ENCODE results near the gene ADAMTSL2. TPM values are rescaled to one million over a fixed set of nuclear protein-coding genes. Genes with fewer than 3 reads are reported as not detected.
A peak's percentile ranks its signal among the peaks of the same experiment; 100 is the strongest.

ADAMTSL2 gene
- total and polyA plus RNA-seq, 8 donors, result 8.0 to 18.5 (median 12.3) TPM

GRCh38 chr9:133499892-133500270, 34.6 kb upstream of the ADAMTSL2 start:
- peaks cover 0 to 18% of the 10 kb centered on the region in 2 donors for H3K9me3 ChIP-seq
- H3K27me3 ChIP-seq, result peaks cover 0 to 8% of the 10 kb centered on the region in 2 donors
- no peaks in the 10 kb centered on the region for H3K36me3 ChIP-seq
- TF ChIP-seq CTCF (IDR thresholded peaks at IDR 0.05), result no peak
- H3K4me1 ChIP-seq, result peaks cover 0 to 2% of the 10 kb centered on the region in 2 donors
- no peak overlapping the region for H3K4me3 ChIP-seq
- ATAC-seq (no peak), DNase-seq (peak in 1 of 4 donors; percentile 37)
- no peak overlapping the region for H3K27ac ChIP-seq
- intact Hi-C loops (cut with DNase I), result no loop called here

GRCh38 chr9:133502112-133502511, 32.4 kb upstream of the ADAMTSL2 start:
- no peak overlapping the region for H3K4me3 ChIP-seq
- H3K9me3 ChIP-seq, result peaks cover 0 to 18% of the 10 kb centered on the region in 2 donors
- intact Hi-C loops (cut with DNase I), result no loop called here
- DNase-seq, result no peak
- TF ChIP-seq CTCF (IDR thresholded peaks at IDR 0.05), result no peak
- no peak for ATAC-seq
- peaks cover 5 to 9% of the 10 kb centered on the region in 2 donors for H3K4me1 ChIP-seq
- H3K36me3 ChIP-seq, result no peaks in the 10 kb centered on the region
- no peak overlapping the region for H3K27ac ChIP-seq
- H3K27me3 ChIP-seq, result peaks cover 0 to 2% of the 10 kb centered on the region in 2 donors

- Histone ChIP-seq H3K4me3 (no peak overlapping the region), H3K4me1 (peaks cover 19 to 23% of the 10 kb centered on the region in 2 donors), H3K36me3 (no peaks in the 10 kb centered on the region), H3K27me3 (peaks cover 0 to 14% of the 10 kb centered on the region in 2 donors), H3K27ac (no peak overlapping the region), H3K9me3 (peaks cover 0 to 18% of the 10 kb centered on the region in 2 donors)
- ATAC-seq, result no peak
- TF ChIP-seq CTCF (IDR thresholded peaks at IDR 0.05), result no peak
- peak in 1 of 4 donors; percentile 64 for DNase-seq
- intact Hi-C loops (cut with DNase I), result no loop called here
Observed at GRCh38 chr9:133505186-133505830, 29.2 kb upstream of the ADAMTSL2 start.

GRCh38 chr9:133505901-133506652, 28.4 kb upstream of the ADAMTSL2 start:
- peak in 1 of 4 donors; percentile 76 for DNase-seq
- Histone ChIP-seq H3K36me3 (no peaks in the 10 kb centered on the region), H3K27ac (no peak overlapping the region), H3K27me3 (peaks cover 0 to 14% of the 10 kb centered on the region in 2 donors), H3K4me3 (no peak overlapping the region), H3K4me1 (peaks cover 19 to 23% of the 10 kb centered on the region in 2 donors), H3K9me3 (peaks cover 0 to 18% of the 10 kb centered on the region in 2 donors)
- peak; percentile 25 for ATAC-seq
- TF ChIP-seq CTCF (IDR thresholded peaks at IDR 0.05), result no peak
- intact Hi-C loops (cut with DNase I), result no loop called here

GRCh38 chr9:133506653-133507038, 27.9 kb upstream of the ADAMTSL2 start:
- H3K36me3 ChIP-seq, result no peaks in the 10 kb centered on the region
- peaks cover 0 to 14% of the 10 kb centered on the region in 2 donors for H3K9me3 ChIP-seq
- TF ChIP-seq CTCF (IDR thresholded peaks at IDR 0.05), result no peak
- H3K27me3 ChIP-seq, result peaks cover 0 to 14% of the 10 kb centered on the region in 2 donors
- no peak overlapping the region for H3K4me3 ChIP-seq
- H3K27ac ChIP-seq, result peak overlapping the region in 1 of 2 donors; percentile 20
- peaks cover 19 to 23% of the 10 kb centered on the region in 2 donors for H3K4me1 ChIP-seq
- peak in 2 of 4 donors; percentile 54 to 82 for DNase-seq
- intact Hi-C loops (cut with DNase I), result no loop called here
- ATAC-seq, result peak; percentile 59

Data from left lung (tissue), 10 donors.